ENCODE measurements around the gene PARVB. TPM values are rescaled to one million over a fixed set of nuclear protein-coding genes. Genes with fewer than 3 reads are reported as not detected.

The PARVB gene
- total RNA-seq, 4 donors from 2014 or later: 33.5 to 73.5 (median 41.5) TPM

DNA sequence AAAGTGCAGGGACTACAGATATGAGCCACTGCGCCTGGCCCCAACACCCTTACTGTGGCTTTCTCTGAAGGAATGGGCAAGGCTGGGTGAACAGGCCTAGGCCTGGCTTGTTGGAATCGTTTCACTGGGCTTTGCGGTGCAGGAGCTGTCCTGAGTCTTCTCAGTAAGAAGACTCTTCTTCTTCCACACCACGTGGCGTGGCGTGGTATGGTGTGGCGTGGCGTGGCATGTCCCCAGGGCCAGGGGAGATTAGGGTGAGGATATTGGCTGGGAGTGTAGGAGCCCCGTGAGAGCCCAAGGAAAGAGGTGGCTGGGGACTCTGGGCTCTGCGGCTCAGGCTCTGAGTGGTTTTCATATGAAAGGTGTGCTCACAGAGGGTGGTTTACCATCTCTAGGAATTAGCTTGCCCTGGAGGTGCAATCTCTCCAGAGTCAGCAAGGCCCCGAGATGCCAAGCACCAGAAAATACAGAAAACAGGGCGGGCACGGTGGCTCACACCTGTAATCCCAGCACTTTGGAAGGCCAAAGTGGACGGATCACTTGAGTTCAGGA, 70.7 kb downstream of the PARVB start:
- TF ChIP-seq EP300 (IDR thresholded peaks at IDR 0.05) (no peak), POLR2A (IDR thresholded peaks at IDR 0.05) (no peak)
- TF ChIP-seq, protein P1, sequence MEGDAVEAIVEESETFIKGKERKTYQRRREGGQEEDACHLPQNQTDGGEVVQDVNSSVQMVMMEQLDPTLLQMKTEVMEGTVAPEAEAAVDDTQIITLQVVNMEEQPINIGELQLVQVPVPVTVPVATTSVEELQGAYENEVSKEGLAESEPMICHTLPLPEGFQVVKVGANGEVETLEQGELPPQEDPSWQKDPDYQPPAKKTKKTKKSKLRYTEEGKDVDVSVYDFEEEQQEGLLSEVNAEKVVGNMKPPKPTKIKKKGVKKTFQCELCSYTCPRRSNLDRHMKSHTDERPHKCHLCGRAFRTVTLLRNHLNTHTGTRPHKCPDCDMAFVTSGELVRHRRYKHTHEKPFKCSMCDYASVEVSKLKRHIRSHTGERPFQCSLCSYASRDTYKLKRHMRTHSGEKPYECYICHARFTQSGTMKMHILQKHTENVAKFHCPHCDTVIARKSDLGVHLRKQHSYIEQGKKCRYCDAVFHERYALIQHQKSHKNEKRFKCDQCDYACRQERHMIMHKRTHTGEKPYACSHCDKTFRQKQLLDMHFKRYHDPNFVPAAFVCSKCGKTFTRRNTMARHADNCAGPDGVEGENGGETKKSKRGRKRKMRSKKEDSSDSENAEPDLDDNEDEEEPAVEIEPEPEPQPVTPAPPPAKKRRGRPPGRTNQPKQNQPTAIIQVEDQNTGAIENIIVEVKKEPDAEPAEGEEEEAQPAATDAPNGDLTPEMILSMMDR (IDR thresholded peaks at IDR 0.05): no peak
- Histone ChIP-seq H3K27me3 (no peaks in the 10 kb centered on the region), H3K36me3 (peaks cover 0 to 8% (median 0%) of the 10 kb centered on the region in 3 donors), H3K9me3 (no peaks in the 10 kb centered on the region), H3K4me1 (peaks cover 0 to 2% (median 0%) of the 10 kb centered on the region in 4 donors), H3K27ac (no peak overlapping the region), H3K4me3 (no peak overlapping the region)
- no peak for DNase-seq (ENCODE audit: low spot score in 2 of 2)
- WGBS, 2 donors: 90 to 92% methylated on average over 14 of the region's 14 CpGs

DNA sequence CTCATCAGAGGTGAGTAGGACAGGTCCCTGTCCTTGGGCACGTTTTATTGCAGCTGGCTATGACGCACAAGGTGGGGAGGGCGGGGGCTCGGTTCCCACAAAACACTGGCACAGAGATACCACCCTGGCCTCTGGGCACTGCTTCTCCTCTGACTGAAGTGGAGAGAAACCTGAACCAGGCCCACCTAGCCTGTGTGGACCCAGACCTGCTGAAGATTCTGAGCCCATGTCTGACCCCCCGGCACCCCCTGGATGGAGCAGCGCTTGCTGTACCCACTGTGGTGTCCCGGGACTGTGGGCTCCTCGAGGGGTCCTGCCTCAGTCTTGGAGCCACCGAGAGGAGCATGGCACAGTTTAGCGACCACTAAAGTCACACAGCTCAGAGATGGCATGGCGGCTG, 72.6 kb downstream of the PARVB start:
- no peak overlapping the region for H3K27ac ChIP-seq
- 84 to 89% methylated on average over 9 to 11 of the region's 11 CpGs for WGBS, 2 donors
- no peak overlapping the region for H3K4me3 ChIP-seq
- peaks cover 0 to 17% (median 0%) of the 10 kb centered on the region in 3 donors for H3K36me3 ChIP-seq
- no peaks in the 10 kb centered on the region for H3K9me3 ChIP-seq
- TF ChIP-seq POLR2A (IDR thresholded peaks at IDR 0.05) (no peak), EP300 (IDR thresholded peaks at IDR 0.05) (no peak)
- TF ChIP-seq, protein P1 (IDR thresholded peaks at IDR 0.05): no peak
- DNase-seq (ENCODE audit: low spot score in 2 of 2): no peak
- H3K27me3 ChIP-seq: no peaks in the 10 kb centered on the region
- H3K4me1 ChIP-seq: no peaks in the 10 kb centered on the region

DNA sequence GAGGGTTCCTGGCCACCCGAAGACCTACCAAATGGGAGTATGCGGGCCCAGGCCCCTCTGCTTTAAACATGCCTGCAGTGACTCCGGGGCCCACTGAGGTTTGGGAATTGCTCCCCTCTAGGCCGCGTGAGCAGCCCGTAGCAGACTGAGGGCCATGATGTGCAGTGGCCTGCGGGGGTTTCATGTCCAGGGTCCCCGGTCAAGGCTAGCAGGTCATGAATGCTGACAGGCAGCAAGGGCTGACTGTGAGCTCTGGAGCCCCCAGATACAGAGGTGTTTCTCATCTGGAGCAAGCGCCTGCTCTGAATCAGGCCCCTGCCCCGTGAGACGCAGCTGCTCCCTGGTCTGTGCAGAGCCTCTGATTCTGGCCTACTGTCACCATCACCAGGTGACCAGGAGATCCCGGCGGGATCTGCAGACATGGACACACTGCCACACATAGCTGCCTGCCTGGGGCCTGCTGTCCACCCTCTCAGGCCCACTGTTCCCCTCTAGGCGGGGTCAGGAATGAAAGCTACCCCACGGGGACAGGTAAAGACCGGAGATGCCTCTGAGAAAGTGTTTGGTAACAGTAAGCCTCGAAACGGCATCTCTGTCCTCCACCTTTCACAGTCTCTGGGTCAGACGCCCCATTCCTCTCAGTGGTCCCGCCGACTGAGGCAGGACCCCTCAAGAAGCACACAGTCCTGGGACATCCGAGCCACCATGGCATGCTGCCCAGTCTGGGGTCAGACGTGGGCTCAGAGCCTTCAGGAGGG, 73.3 kb downstream of the PARVB start:
- Histone ChIP-seq H3K9me3 (peaks cover 0 to 4% (median 0%) of the 10 kb centered on the region in 4 donors), H3K4me3 (no peak overlapping the region), H3K4me1 (no peaks in the 10 kb centered on the region), H3K36me3 (peaks cover 0 to 24% (median 0%) of the 10 kb centered on the region in 3 donors), H3K27me3 (no peaks in the 10 kb centered on the region), H3K27ac (no peak overlapping the region)
- TF ChIP-seq EP300 (IDR thresholded peaks at IDR 0.05) (no peak), POLR2A (IDR thresholded peaks at IDR 0.05) (no peak)
- TF ChIP-seq, protein P1 (IDR thresholded peaks at IDR 0.05): no peak
- 87 to 92% methylated on average over 21 to 23 of the region's 23 CpGs for WGBS, 2 donors
- DNase-seq (ENCODE audit: low spot score in 2 of 2): no peak

DNA sequence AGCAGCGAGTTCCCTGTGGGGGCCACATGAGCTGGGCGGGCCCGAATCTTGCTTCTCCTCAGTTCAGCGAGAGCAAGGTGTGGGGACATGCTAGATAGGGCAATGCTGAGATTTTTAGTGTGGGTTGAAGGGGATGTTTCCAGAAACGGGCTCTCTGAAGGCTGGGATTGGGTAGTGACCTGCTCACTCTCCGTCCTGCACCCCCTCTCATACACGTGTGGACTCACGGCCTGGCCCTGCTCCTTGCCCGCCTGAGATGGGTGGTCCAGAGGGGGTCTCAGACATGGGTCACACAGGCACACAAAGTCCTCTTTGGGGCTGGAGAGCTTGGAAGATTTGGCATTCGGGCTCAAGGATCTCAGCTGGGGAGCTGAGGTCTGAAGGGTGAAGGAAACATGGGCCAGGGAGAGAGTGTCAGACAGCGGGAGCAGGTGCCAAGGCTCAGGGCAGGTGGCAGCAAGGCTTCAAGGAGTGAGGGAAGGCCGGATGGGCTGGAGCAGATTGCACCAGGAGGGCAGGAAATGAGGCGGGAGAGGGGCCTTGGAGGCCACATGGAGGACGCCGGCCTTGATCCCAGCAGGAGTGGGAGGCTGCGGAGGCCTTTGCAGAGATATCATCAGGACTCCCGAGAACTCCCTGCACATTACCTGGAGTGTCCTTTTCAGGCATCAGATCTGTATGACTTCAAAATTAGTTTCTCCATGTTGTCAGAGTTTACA, 74.1 kb downstream of the PARVB start:
- no peak for DNase-seq (ENCODE audit: low spot score in 2 of 2)
- WGBS, 2 donors: 85 to 88% methylated on average over 17 of the region's 17 CpGs

More for the DNA sequence above, 74.1 kb downstream of the PARVB start:
- H3K36me3 ChIP-seq: peaks cover 0 to 28% (median 0%) of the 10 kb centered on the region in 3 donors
- H3K27ac ChIP-seq: no peak overlapping the region
- no peaks in the 10 kb centered on the region for H3K4me1 ChIP-seq
- TF ChIP-seq, protein P1 (IDR thresholded peaks at IDR 0.05): no peak
- no peak for TF ChIP-seq POLR2A (IDR thresholded peaks at IDR 0.05)
- H3K9me3 ChIP-seq: peaks cover 0 to 5% (median 0%) of the 10 kb centered on the region in 4 donors
- no peak overlapping the region for H3K4me3 ChIP-seq
- no peaks in the 10 kb centered on the region for H3K27me3 ChIP-seq
